ENCODE data around the gene SERP1. TPM values are rescaled to one million over a fixed set of nuclear protein-coding genes. Genes with fewer than 3 reads are reported as not detected.
A peak's percentile ranks its signal among the peaks of the same experiment; 100 is the strongest.

SERP1 gene
- total RNA-seq, result 100 to 1,000 TPM in 4 of 5 experiments, 10 to 100 TPM in 1; 89.4 to 120 (median 115) TPM
- 100 to 1,000 TPM; 115 to 140 TPM for polyA plus RNA-seq
- 167 reads per million, percentile 91 among the genes with 10 or more reads in this experiment for total RNA-seq

GRCh38 chr3:150546226-150547044 lies at the start of gene SERP1, which contains the start of gene EIF2A:
TSS of gene SERP1 (minus strand) at chr3:150546496. CDS start at chr3:150546135, 361 bp downstream.
TSS of gene EIF2A (plus strand) at chr3:150546787. CDS start at chr3:150546803, 16 bp downstream.
- H3K36me3 Mint-ChIP-seq, result peaks cover 0 to 31% (median 8%) of the 10 kb centered on the region in 5 donors
- Histone ChIP-seq H3K27ac (ENCODE audit: low read depth, low read length) (peak within 1 kb of the TSS; percentile 96), H3K36me3 (ENCODE audit: control insufficient read depth in 2 of 3, insufficient read depth in 3 of 3, low read length in 3 of 3) (peaks cover 0 to 10% (median 0%) of the 10 kb centered on the region in 3 experiments), H3K4me1 (ENCODE audit: control insufficient read depth in 2 of 2, insufficient read depth in 2 of 2, low read length in 2 of 2) (peaks cover 15 to 23% of the 10 kb centered on the region in 2 donors), H3K9me3 (ENCODE audit: control insufficient read depth in 2 of 3, low read length in 3 of 3) (no peaks in the 10 kb centered on the region), H3K4me3 (ENCODE audit: low read length) (peak within 1 kb of the TSS; percentile 78), H3K27me3 (ENCODE audit: control insufficient read depth in 2 of 2, insufficient read depth in 2 of 2, low read length in 2 of 2) (no peaks in the 10 kb centered on the region)
- ATAC-seq, result peak; percentile 94
- peak within 1 kb of the TSS; percentile 93 to 100 (median 98) for H3K27ac Mint-ChIP-seq
- H3K9me3 Mint-ChIP-seq, result no peaks in the 10 kb centered on the region
- no peaks in the 10 kb centered on the region for H3K27me3 Mint-ChIP-seq
- POLR2A ChIA-PET, result interaction anchor here (1.0 to 6.3 kb wide), 15 partner anchors 9 to 217 kb away, joined by 3 to 70 read pairs (median 4); partner anchors contain the start of genes ERICH6, SELENOT, SIAH2 and TSC22D2
- CTCF ChIA-PET, result no interaction called here
- peak within 1 kb of the TSS; percentile 88 to 99 (median 96) for H3K4me3 Mint-ChIP-seq
- intact Hi-C loops (cut with micrococcal nuclease), result loop anchor here (1.0 to 5.0 kb wide), 16 partner anchors 18 to 1722 kb away; partner anchors contain the start of genes GPR171 (in 2 of the 2), PFN2 (in 2 of the 2), SELENOT (in 2 of the 2) and SIAH2 (in 2 of the 2)
- peaks cover 34 to 84% (median 79%) of the 10 kb centered on the region in 7 donors for H3K4me1 Mint-ChIP-seq
- peak; percentile 97 to 100 (median 100) for DNase-seq

- Mint-ChIP-seq H3K27me3 (no peaks in the 10 kb centered on the region), H3K36me3 (peaks cover 0 to 7% (median 0%) of the 10 kb centered on the region in 5 donors), H3K9me3 (no peaks in the 10 kb centered on the region), H3K4me1 (peaks cover 0 to 16% (median 0%) of the 10 kb centered on the region in 7 donors), H3K4me3 (no peak overlapping the region), H3K27ac (peak overlapping the region in 1 of 9 donors; percentile 74)
- no peak for DNase-seq
- Histone ChIP-seq H3K27ac (ENCODE audit: low read depth, low read length) (no peak overlapping the region), H3K9me3 (ENCODE audit: control insufficient read depth in 2 of 3, low read length in 3 of 3) (no peaks in the 10 kb centered on the region), H3K27me3 (ENCODE audit: control insufficient read depth in 2 of 2, insufficient read depth in 2 of 2, low read length in 2 of 2) (no peaks in the 10 kb centered on the region), H3K4me3 (ENCODE audit: low read length) (no peak overlapping the region), H3K4me1 (ENCODE audit: control insufficient read depth in 2 of 2, insufficient read depth in 2 of 2, low read length in 2 of 2) (no peaks in the 10 kb centered on the region), H3K36me3 (ENCODE audit: control insufficient read depth in 2 of 3, insufficient read depth in 3 of 3, low read length in 3 of 3) (no peaks in the 10 kb centered on the region)
- POLR2A ChIA-PET, result interaction anchor here (2.5 kb wide), 1 partner anchor 9 kb away, joined by 13 read pairs; the partner anchor contains the start of gene SELENOT
- intact Hi-C loops (cut with micrococcal nuclease), result no loop called here
- no peak for ATAC-seq
- CTCF ChIA-PET, result interaction anchor here (0.7 kb wide), 1 partner anchor 26 kb away, joined by 8 read pairs; no protein-coding TSS in a partner anchor
Measured at GRCh38 chr3:150594150-150594549, 47.9 kb upstream of the SERP1 start.

GRCh38 chr3:150589759-150590158 lies 43.5 kb upstream of the SERP1 start:
- CTCF ChIA-PET, result interaction anchor here (0.6 kb wide), 1 partner anchor 139 kb away, joined by 3 read pairs; no protein-coding TSS in a partner anchor
- POLR2A ChIA-PET, result interaction anchor here (1.9 kb wide), 1 partner anchor 13 kb away, joined by 8 read pairs; the partner anchor contains the start of gene SELENOT

GRCh38 chr3:150588027-150588830 lies 41.9 kb upstream of the SERP1 start:
- Mint-ChIP-seq H3K27me3 (no peaks in the 10 kb centered on the region), H3K4me3 (no peak overlapping the region), H3K4me1 (peaks cover 0 to 24% (median 6%) of the 10 kb centered on the region in 7 donors), H3K36me3 (peaks cover 3 to 18% (median 8%) of the 10 kb centered on the region in 5 donors), H3K27ac (peak overlapping the region; percentile 9 to 83 (median 35)), H3K9me3 (no peaks in the 10 kb centered on the region)
- Histone ChIP-seq H3K4me1 (ENCODE audit: control insufficient read depth in 2 of 2, insufficient read depth in 2 of 2, low read length in 2 of 2) (no peaks in the 10 kb centered on the region), H3K36me3 (ENCODE audit: control insufficient read depth in 2 of 3, insufficient read depth in 3 of 3, low read length in 3 of 3) (peaks cover 5 to 22% (median 5%) of the 10 kb centered on the region in 3 experiments), H3K27ac (ENCODE audit: low read depth, low read length) (peak overlapping the region; percentile 12), H3K9me3 (ENCODE audit: control insufficient read depth in 2 of 3, low read length in 3 of 3) (no peaks in the 10 kb centered on the region), H3K4me3 (ENCODE audit: low read length) (no peak overlapping the region), H3K27me3 (ENCODE audit: control insufficient read depth in 2 of 2, insufficient read depth in 2 of 2, low read length in 2 of 2) (no peaks in the 10 kb centered on the region)
- ChIA-PET POLR2A (interaction anchor here (0.6 to 1.9 kb wide), 3 partner anchors 15 to 173 kb away, joined by 4 to 8 read pairs (median 7); partner anchors contain the start of gene SELENOT), CTCF (no interaction called here)
- DNase-seq (no peak), ATAC-seq (no peak)
- intact Hi-C loops (cut with micrococcal nuclease), result no loop called here

More at GRCh38 chr3:150589759-150590158, 43.5 kb upstream of the SERP1 start:
- no peak overlapping the region for H3K27ac ChIP-seq (ENCODE audit: low read depth, low read length)
- no peaks in the 10 kb centered on the region for H3K9me3 ChIP-seq (ENCODE audit: control insufficient read depth in 2 of 3, low read length in 3 of 3)
- no peaks in the 10 kb centered on the region for H3K9me3 Mint-ChIP-seq
- H3K27ac Mint-ChIP-seq, result peak overlapping the region in 5 of 9 donors; percentile 14 to 62 (median 25)
- no peak overlapping the region for H3K4me3 ChIP-seq (ENCODE audit: low read length)
- no peaks in the 10 kb centered on the region for H3K27me3 ChIP-seq (ENCODE audit: control insufficient read depth in 2 of 2, insufficient read depth in 2 of 2, low read length in 2 of 2)
- DNase-seq (no peak), ATAC-seq (no peak)
- H3K4me3 Mint-ChIP-seq, result peak overlapping the region in 1 of 10 donors; percentile 1
- peaks cover 0 to 24% (median 6%) of the 10 kb centered on the region in 7 donors for H3K4me1 Mint-ChIP-seq
- no peaks in the 10 kb centered on the region for H3K27me3 Mint-ChIP-seq
- H3K36me3 ChIP-seq (ENCODE audit: control insufficient read depth in 2 of 3, insufficient read depth in 3 of 3, low read length in 3 of 3), result peaks cover 0 to 11% (median 5%) of the 10 kb centered on the region in 3 experiments
- intact Hi-C loops (cut with micrococcal nuclease), result loop anchor here in 1 of 2 donors (2.0 kb wide), 1 partner anchor 15 kb away; no protein-coding TSS in a partner anchor
- H3K4me1 ChIP-seq (ENCODE audit: control insufficient read depth in 2 of 2, insufficient read depth in 2 of 2, low read length in 2 of 2), result no peaks in the 10 kb centered on the region
- peaks cover 3 to 12% (median 8%) of the 10 kb centered on the region in 5 donors for H3K36me3 Mint-ChIP-seq

GRCh38 chr3:150583028-150583427 lies 36.7 kb upstream of the SERP1 start:
- peaks cover 5 to 49% (median 11%) of the 10 kb centered on the region in 3 experiments for H3K36me3 ChIP-seq (ENCODE audit: control insufficient read depth in 2 of 3, insufficient read depth in 3 of 3, low read length in 3 of 3)
- CTCF ChIA-PET, result interaction anchor here (0.6 kb wide), 1 partner anchor 24 kb away, joined by 3 read pairs; no protein-coding TSS in a partner anchor
- no peaks in the 10 kb centered on the region for H3K27me3 ChIP-seq (ENCODE audit: control insufficient read depth in 2 of 2, insufficient read depth in 2 of 2, low read length in 2 of 2)
- H3K27ac Mint-ChIP-seq, result peak overlapping the region in 1 of 9 donors; percentile 38
- DNase-seq (no peak), ATAC-seq (no peak)
- no peaks in the 10 kb centered on the region for H3K4me1 ChIP-seq (ENCODE audit: control insufficient read depth in 2 of 2, insufficient read depth in 2 of 2, low read length in 2 of 2)
- no peaks in the 10 kb centered on the region for H3K9me3 Mint-ChIP-seq
- no peaks in the 10 kb centered on the region for H3K27me3 Mint-ChIP-seq
- POLR2A ChIA-PET, result interaction anchor here (1.7 kb wide), 1 partner anchor 20 kb away, joined by 6 read pairs; the partner anchor contains the start of gene SELENOT
- H3K4me1 Mint-ChIP-seq, result peaks cover 0 to 17% (median 0%) of the 10 kb centered on the region in 7 donors
- H3K4me3 Mint-ChIP-seq, result no peak overlapping the region
- intact Hi-C loops (cut with micrococcal nuclease), result loop anchor here in 1 of 2 donors (2.0 kb wide), 1 partner anchor 36 kb away; the partner anchor contains the start of genes EIF2A and SERP1
- no peak overlapping the region for H3K27ac ChIP-seq (ENCODE audit: low read depth, low read length)
- H3K36me3 Mint-ChIP-seq, result peaks cover 3 to 23% (median 15%) of the 10 kb centered on the region in 5 donors
- H3K4me3 ChIP-seq (ENCODE audit: low read length), result no peak overlapping the region
- no peaks in the 10 kb centered on the region for H3K9me3 ChIP-seq (ENCODE audit: control insufficient read depth in 2 of 3, low read length in 3 of 3)

All from naive thymus-derived CD4-positive, alpha-beta T cell (primary cell).